GM13976 (cell line): Measurements from ENCODE around the gene MBOAT7.

Source experiments
- DNase-seq: peaks from one replicate; pipeline ENCODE4 v3.0.0; 2012; ENCODE audit warnings: low spot score
- in situ Hi-C: fragments of 300-500 bp; cut with MboI; formaldehyde crosslinking; loops from one replicate; pipeline ENCODE4 v1.12.0; 2022; ENCODE audit warnings: low sequenced_read_pairs, mixed read lengths, inconsistent platforms; ENCODE audit not compliant: unreplicated experiment
- TF ChIP-seq, protein P1 (sequence below): IDR thresholded peaks from 2 replicates; pipeline ENCODE4 v1.5.1; 2012; ENCODE audit warnings: borderline replicate concordance, mild to moderate bottlenecking; ENCODE audit not compliant: insufficient read depth; ENCODE audit errors: extremely low read depth, missing control alignments, control extremely low read depth

The MBOAT7 gene

DNA sequence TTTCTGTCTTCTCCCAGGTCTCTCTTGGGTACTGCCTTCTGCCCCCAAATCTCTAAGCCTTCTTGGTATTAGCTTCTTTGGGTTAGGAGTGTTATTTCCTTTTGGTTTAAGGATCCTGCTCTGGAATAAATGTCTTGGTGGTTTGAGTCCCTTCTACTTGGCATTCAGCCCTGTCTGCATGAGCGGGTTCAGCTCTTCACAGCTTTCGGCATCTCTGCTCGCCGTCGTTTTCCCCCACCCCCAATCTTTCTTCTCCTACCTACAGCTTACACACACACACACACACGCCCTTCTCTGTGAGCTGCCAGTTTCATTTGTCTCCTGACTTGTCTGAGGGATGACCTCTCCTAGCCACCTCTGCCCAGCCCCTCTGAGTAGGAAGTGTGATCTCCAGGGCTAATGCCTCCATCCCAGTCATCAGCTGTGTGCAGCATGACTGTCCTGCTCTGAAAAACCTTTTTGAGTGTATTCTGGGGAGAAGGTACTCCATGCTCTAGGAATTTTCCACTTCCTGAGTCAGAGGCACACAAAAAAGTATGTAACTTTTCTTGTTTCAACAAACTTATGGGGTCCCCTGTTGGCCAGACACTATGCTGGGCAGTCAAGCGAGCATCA is 47.1 kb downstream of the MBOAT7 start:
- no peak for DNase-seq
- in situ Hi-C loops = no loop called here

GRCh38 chr19:54141356-54141755 is 48.0 kb downstream of the MBOAT7 start:
- no peak for DNase-seq
- in situ Hi-C loops = no loop called here
- TF ChIP-seq, protein P1, sequence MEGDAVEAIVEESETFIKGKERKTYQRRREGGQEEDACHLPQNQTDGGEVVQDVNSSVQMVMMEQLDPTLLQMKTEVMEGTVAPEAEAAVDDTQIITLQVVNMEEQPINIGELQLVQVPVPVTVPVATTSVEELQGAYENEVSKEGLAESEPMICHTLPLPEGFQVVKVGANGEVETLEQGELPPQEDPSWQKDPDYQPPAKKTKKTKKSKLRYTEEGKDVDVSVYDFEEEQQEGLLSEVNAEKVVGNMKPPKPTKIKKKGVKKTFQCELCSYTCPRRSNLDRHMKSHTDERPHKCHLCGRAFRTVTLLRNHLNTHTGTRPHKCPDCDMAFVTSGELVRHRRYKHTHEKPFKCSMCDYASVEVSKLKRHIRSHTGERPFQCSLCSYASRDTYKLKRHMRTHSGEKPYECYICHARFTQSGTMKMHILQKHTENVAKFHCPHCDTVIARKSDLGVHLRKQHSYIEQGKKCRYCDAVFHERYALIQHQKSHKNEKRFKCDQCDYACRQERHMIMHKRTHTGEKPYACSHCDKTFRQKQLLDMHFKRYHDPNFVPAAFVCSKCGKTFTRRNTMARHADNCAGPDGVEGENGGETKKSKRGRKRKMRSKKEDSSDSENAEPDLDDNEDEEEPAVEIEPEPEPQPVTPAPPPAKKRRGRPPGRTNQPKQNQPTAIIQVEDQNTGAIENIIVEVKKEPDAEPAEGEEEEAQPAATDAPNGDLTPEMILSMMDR = no peak

More for the DNA sequence above, 47.1 kb downstream of the MBOAT7 start:
- TF ChIP-seq, protein P1 = no peak

DNA sequence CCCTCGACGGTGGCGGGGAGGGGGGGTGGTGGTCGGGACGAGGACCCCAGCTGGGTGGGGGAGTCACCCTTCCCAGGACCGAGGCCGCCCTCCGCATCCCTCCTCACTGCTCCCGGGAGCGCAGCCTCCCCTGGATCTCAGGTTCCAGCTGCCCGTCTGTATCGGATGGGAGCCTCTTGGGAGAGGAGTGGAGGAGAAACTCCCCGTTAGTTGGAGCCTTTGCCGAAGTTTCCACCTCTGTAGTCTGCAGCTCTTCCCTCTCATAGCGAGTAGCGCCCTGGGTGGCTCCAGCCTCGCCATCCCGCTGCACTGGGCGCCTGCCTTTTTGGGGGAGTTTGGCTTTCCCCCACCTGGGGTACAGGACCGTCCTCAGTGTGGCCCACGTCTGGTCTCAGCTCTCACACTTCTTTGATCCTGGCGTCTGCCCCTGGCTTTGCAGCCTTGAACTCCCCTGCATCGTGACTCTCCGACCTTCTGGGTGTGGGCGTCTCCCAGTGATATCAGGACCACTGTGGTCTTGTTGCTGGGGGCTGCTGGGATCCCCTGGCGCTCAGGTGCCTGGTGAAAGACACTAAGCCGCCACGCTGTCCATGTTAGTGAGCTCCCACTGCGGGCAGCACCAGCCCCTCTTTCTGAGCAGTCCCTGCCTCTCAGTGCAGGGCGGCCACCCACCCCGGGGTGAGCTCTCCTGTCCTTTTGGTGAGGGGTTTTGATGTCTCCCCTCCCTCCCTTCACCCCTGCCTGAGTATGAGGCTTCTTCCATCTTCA is 50.7 kb downstream of the MBOAT7 start:
- TF ChIP-seq, protein P1 = no peak
- in situ Hi-C loops = no loop called here
- DNase-seq = no peak

DNA sequence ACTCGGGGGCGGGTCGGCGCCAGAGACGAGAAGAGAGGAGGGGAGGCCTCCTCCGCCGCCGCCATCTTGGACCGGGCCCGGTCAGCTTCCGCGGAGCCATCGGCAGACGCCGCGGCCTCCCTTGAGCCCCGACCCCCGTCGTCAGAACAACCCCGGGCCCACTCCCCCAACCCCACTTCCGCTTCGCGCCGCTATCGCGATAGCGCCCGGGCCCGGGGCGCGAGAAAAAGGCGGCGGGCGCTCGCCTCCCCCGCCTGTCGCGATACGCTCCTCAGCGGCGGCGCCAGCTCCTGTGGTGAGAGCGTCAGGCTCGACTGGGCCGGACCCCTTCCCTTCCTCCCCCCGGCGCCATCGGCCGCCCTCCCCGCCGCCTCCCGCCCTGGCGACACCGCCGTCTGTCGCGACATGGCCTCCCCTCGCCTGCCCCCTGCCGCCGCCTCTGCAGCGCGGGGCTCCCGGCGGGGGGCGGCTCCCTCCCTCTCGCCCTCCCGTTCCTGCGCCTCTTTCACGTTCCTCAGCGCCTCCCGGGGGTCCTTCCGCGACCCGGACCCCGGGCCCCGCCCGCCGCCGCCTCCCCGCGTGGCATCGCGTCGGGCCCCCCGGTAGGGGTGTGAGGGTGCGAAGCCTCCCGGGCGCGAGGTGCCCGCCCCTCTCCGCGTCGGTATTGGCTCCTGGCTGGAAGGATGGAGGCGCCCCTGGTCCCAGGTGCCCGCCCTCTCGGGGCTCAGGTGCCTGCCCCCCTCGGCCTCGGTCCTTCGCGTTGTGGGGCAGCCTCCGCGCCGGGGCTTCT is 51.5 kb downstream of the MBOAT7 start, which contains the start of gene CNOT3:
TSS of gene CNOT3 (plus strand) at position 64 of the 790 bp plus-strand sequence. CDS start 5,217 bp downstream, outside the sequence.
- peak; percentile 55 for DNase-seq
- TF ChIP-seq, protein P1 = no peak

DNA sequence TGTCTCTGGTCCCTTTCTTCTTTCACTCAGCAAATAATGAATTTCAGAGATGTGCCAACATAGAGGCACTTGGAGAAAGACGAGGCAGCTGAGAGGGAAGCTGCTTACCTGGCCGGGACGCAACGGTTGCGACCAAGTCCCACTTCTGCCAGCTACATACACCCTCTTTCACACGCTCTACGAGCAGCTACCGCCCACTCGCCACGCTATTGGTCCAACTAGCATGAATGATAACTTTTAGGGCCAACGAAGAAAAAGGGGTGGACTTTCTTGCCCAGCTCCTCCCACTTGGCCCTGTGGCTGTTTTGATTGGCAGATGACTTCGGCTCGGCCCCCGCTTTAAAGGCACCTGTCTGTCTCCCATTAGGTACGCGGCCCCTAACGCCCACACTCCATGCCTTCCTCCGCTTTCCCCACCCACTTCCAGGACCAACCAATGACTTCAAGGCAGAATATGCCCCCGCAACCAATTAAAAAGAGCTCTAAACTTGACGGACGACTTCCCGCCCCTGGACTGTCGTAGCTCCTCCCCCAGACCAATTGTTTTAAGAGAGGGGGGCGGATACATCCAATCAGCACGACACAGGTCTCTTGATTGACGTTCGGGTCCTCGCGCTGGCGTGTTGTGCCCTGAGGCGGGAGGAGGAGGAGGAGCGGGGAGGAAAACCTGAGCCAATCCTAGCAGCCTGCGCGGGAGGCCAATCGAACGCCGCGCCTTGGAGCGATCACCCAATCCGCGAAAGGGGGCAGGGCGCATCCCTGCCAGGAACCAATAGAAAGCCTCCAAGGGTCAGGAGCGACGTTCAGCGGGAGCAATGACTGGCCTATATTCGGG is 52.3 kb downstream of the MBOAT7 start:
- TF ChIP-seq, protein P1 = no peak
- peak; percentile 97 for DNase-seq
- in situ Hi-C loops = no loop called here

More for the DNA sequence above, 51.5 kb downstream of the MBOAT7 start, which contains the start of gene CNOT3:
- in situ Hi-C loops = no loop called here
